Psoas muscle (tissue), 8 donors: ENCODE data around the gene CIZ1. TPM values are rescaled to one million over a fixed set of nuclear protein-coding genes. Genes with fewer than 3 reads are reported as not detected.

Source experiments
- ATAC-seq, 4 donors: fragments of 200-7000 bp; cut with Tn5 transposase; one replicate each; pipeline ENCODE4 v1.9.1; 2020; ENCODE audit warnings: moderate library complexity in 3 of 4, mild to moderate bottlenecking in 2 of 4
- DNase-seq, 2 donors: peaks; one replicate each; pipeline ENCODE4 v3.0.0-alpha.2; 2020
- H3K27ac ChIP-seq: fragments of 200-600 bp; one replicate; pipeline ENCODE4 v1.8.0; 2022
- H3K27me3 ChIP-seq, 3 donors: fragments of 200-600 bp in 1 of 3; one replicate each; pipeline versions ENCODE4 v1.6.1 to v1.8.0; 2013 to 2022; ENCODE audit warnings: low read length in 2 of 3, mild to moderate bottlenecking in 2 of 3, moderate library complexity in 1 of 3; ENCODE audit not compliant: insufficient read depth in 3 of 3
- H3K36me3 ChIP-seq, 2 donors: fragments of 200-600 bp in 1 of 2; one replicate each; pipeline versions ENCODE4 v1.6.1 to v1.8.0; 2013 to 2022; ENCODE audit warnings: low read depth in 1 of 2, mild to moderate bottlenecking in 1 of 2, moderate library complexity in 1 of 2; ENCODE audit not compliant: insufficient read depth in 1 of 2
- H3K4me1 ChIP-seq: fragments of 200-600 bp; one replicate; pipeline ENCODE4 v1.8.0; 2022
- H3K4me3 ChIP-seq: fragments of 200-600 bp; one replicate; pipeline ENCODE4 v1.8.0; 2022; ENCODE audit warnings: mild to moderate bottlenecking
- H3K9me3 ChIP-seq: fragments of 200-600 bp; one replicate; pipeline ENCODE4 v1.8.0; 2022
- CTCF ChIP-seq: fragments of 200-600 bp; IDR thresholded peaks from one replicate; pipeline ENCODE4 v1.8.0; 2022; ENCODE audit warnings: antibody characterized with exemption
- WGBS, 3 donors: extraction: QIAGEN DNeasy Blood & Tissue Kit; methylation state at CpG; one replicate each; pipeline versions ENCODE4 v1.1.6 to v1.1.7; 2013; 5-methylcytosine and 5-hydroxymethylcytosine counted together
- intact Hi-C, 2 donors: fragments of 100-400 bp; cut with DNase I; formaldehyde crosslinking; loops; one replicate each; pipeline versions ENCODE4 v1.11.0 to v1.14.2; 2022
- polyA plus RNA-seq, 3 donors: library from polyadenylated mRNA; stranded (reverse); fragments of 200-250 nt; gene quantifications; one replicate each; pipeline ENCODE4 v1.2.3, GENCODE V29; 2013
- total RNA-seq, 4 donors: library from RNA; stranded (reverse); fragmentation: NEBNext Ultra II Directional in 2 of 4; extraction: Animal tissue kit (Norgen Biotek cat#: 25700) in 2 of 4; gene quantifications; one replicate each; pipeline versions ENCODE4 v1.2.1 to v1.2.4, GENCODE V29; 2021 to 2023
- donor health status: healthy with polysubstance abuse.
- donor health status: DM: no; HTN: no; CAD: no; lungs with moderate emphysema.
- donor health status: Bipolar disorder and iron deficiency.
- donor health status: healthy.
- donor health status: DM: yes; HTN: yes; CAD: no.
- donor health status: DM: no; HTN: no; CAD: no.
- donor health status: DM: no; HTN: no; CAD: no.
- donor health status: DM: yes; HTN: yes; CAD: no.

CIZ1 gene
- total and polyA plus RNA-seq, 7 donors: 36.2 to 119 (median 86.0) TPM

DNA sequence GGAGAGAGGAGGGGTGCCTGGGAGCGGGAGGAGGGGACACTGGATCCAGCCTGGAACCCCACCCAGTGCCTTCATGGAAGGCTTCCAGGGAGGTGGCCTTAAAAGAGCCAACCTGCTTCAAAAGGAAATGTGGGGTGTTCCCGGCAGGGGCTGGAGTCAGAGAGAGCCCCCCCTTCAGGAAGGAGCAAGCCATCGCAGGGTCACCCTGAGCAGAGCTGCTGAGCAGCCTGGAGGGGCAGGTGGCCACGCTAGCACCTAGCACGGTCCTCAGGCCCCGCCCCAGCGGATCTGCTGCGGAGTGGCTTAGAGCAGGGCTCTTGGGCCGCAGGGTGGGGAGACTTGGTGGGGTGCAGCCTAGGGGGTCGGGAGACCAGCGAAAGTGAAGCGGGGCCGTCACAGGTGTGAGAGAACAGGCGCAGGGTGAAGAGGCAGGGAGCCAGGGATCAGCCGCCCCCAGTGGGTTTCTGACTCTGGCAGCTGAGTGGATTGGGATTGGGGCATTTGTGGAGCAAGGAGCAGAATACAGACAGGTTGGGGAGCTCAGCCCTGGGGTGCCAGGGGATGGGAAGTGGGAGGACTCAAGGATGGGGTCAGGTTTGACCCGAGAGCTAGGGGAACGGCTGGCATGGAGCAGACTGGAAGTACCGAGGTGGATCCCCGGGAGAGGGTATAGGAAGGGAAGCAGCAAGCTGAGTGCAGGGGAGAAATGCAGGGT lies 40.6 kb downstream of the CIZ1 start:
- H3K9me3 ChIP-seq: no peaks in the 10 kb centered on the region
- intact Hi-C loops: no loop called here
- peak in 1 of 2 donors; percentile 52 for DNase-seq
- H3K4me3 ChIP-seq: no peak overlapping the region
- H3K27me3 ChIP-seq: no peaks in the 10 kb centered on the region
- H3K4me1 ChIP-seq: peaks cover 6% of the 10 kb centered on the region
- WGBS, 3 donors: 67 to 77% (median 70%) methylated on average over 19 of the region's 19 CpGs
- ATAC-seq: no peak
- TF ChIP-seq CTCF: no peak
- H3K36me3 ChIP-seq: no peaks in the 10 kb centered on the region
- H3K27ac ChIP-seq: no peak overlapping the region

- peak in 1 of 2 donors; percentile 44 for DNase-seq
- WGBS, 3 donors: 68 to 78% (median 75%) methylated on average over 11 of the region's 11 CpGs
- intact Hi-C loops: no loop called here
- no peaks in the 10 kb centered on the region for H3K9me3 ChIP-seq
- H3K36me3 ChIP-seq: no peaks in the 10 kb centered on the region
- H3K4me3 ChIP-seq: no peak overlapping the region
- ATAC-seq: no peak
- peaks cover 6% of the 10 kb centered on the region for H3K4me1 ChIP-seq
- TF ChIP-seq CTCF: no peak
- H3K27ac ChIP-seq: no peak overlapping the region
- H3K27me3 ChIP-seq: no peaks in the 10 kb centered on the region
These were observed 41.3 kb downstream of the CIZ1 start for GRCh38 chr9:128149951-128150593.

GRCh38 chr9:128149001-128149701 lies 42.2 kb downstream of the CIZ1 start, which contains the start of gene LCN2:
LCN2 (plus strand) TSS chr9:128149453; CDS start chr9:128149526, 73 bp downstream.
- H3K9me3 ChIP-seq: no peaks in the 10 kb centered on the region
- intact Hi-C loops: no loop called here
- no peak within 1 kb of the TSS for H3K4me3 ChIP-seq
- ATAC-seq (peak; percentile 37 to 77 (median 54)), DNase-seq (peak in 1 of 2 donors; percentile 38)
- no peaks in the 10 kb centered on the region for H3K27me3 ChIP-seq
- 60 to 67% (median 64%) methylated on average over 9 of the region's 9 CpGs for WGBS, 3 donors
- no peak for TF ChIP-seq CTCF
- peaks cover 6% of the 10 kb centered on the region for H3K4me1 ChIP-seq
- no peaks in the 10 kb centered on the region for H3K36me3 ChIP-seq
- no peak within 1 kb of the TSS for H3K27ac ChIP-seq

DNA sequence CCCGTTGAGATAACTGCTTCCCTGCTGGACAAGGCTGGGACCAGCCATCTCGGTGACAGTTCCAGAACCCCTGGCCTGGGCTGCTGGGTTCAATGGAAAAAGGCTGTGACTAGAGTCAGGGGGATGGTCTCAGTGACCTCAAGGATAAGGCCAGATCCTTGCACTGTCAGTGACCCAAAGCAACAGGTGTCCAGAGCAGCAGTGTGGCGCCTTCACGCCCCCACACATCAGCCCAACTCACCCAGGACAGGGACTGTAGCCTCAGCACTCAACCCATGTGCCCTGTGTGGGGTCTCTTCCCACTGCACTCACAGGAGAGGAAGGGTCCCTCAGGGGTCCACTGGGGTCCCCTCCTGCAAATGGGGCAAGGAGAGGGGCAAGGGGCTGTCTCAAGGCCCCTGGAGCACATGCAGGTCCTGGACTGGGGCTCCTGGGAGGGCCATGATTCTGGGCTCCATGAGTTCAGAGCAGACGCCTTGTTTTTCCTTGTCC lies 42.8 kb downstream of the CIZ1 start:
- 79 to 86% (median 81%) methylated on average over 5 of the region's 5 CpGs for WGBS, 3 donors
- intact Hi-C loops: no loop called here
- Histone ChIP-seq H3K9me3 (no peaks in the 10 kb centered on the region), H3K27me3 (no peaks in the 10 kb centered on the region), H3K4me1 (peaks cover 6% of the 10 kb centered on the region), H3K4me3 (no peak overlapping the region), H3K27ac (no peak overlapping the region), H3K36me3 (no peaks in the 10 kb centered on the region)
- peak in 1 of 2 donors; percentile 20 for DNase-seq
- TF ChIP-seq CTCF: no peak
- ATAC-seq: no peak
